HEK293 (cell line): ENCODE data around the gene CKLF.
A peak's percentile ranks its signal among the peaks of the same experiment; 100 is the strongest.

Source experiments
- CTCF ChIA-PET: fragments of 350-600 bp; formaldehyde crosslinking; extraction: SDS; loops from one replicate; lab custom pipeline; 2021; ENCODE audit warnings: antibody characterized with exemption; lab: Yijun Ruan, JAX
- POLR2A ChIA-PET: fragments of 300-600 bp; formaldehyde crosslinking; extraction: SDS; loops from one replicate; lab custom pipeline; 2020; ENCODE audit warnings: antibody characterized with exemption, inconsistent platforms; lab: Yijun Ruan, JAX
- H3K27ac ChIP-seq: fragments of 200-500 bp; sonication (Bioruptor generic); 2 replicates; pipeline ENCODE4 v1.5.1; 2014; ENCODE audit warnings: low read depth, low read length, control low read depth, inconsistent platforms; ENCODE audit errors: extremely low read depth
- H3K36me3 ChIP-seq, 2 experiments: fragments of 200-500 bp in 1 of 2; sonication (Bioruptor generic) in 1 of 2; 1 replicate in 1 of 2; 2 replicates in 1 of 2; pipeline ENCODE4 v1.5.1; 2014 to 2017; ENCODE audit warnings: inconsistent platforms in 2 of 2, low read length in 2 of 2; ENCODE audit not compliant: control insufficient read depth in 2 of 2, insufficient read depth in 1 of 2
- H3K4me1 ChIP-seq: fragments of 200-500 bp; sonication (Bioruptor generic); 2 replicates; pipeline ENCODE4 v1.5.1; 2014; ENCODE audit warnings: mild to moderate bottlenecking, low read length, inconsistent platforms; ENCODE audit not compliant: control insufficient read depth, insufficient read depth
- H3K4me3 ChIP-seq: 2 replicates; pipeline ENCODE4 v1.5.1; 2011; ENCODE audit warnings: low read depth, mild to moderate bottlenecking, control low read depth, low read length, moderate library complexity
- H3K9me3 ChIP-seq: fragments of 200-500 bp; sonication (Bioruptor generic); 2 replicates; pipeline ENCODE4 v1.5.1; 2014; ENCODE audit warnings: low read depth, low read length, inconsistent platforms; ENCODE audit not compliant: control insufficient read depth, insufficient read depth
- CTCF ChIP-seq: fragments of 450-650 bp; formaldehyde crosslinking; IDR thresholded peaks from 2 replicates; pipeline ENCODE4 v1.5.1; 2016; ENCODE audit warnings: missing biosample characterization, missing genetic modification characterization
- MEIS1 ChIP-seq: sonication (generic); formaldehyde crosslinking; IDR thresholded peaks from 2 replicates; pipeline ENCODE4 v1.8.1; 2022; ENCODE audit warnings: missing genetic modification reagents, mild to moderate bottlenecking, borderline replicate concordance
- MZF1 ChIP-seq: fragments of 450-650 bp; formaldehyde crosslinking; IDR thresholded peaks from 2 replicates; pipeline ENCODE4 v1.5.1; 2017; ENCODE audit warnings: missing biosample characterization, missing genetic modification characterization, borderline replicate concordance
- REPIN1 ChIP-seq: fragments of 450-650 bp; formaldehyde crosslinking; IDR thresholded peaks from 2 replicates; pipeline ENCODE4 v1.5.1; 2017; ENCODE audit warnings: missing biosample characterization, missing genetic modification characterization, low read depth
- TCF7L2 ChIP-seq: IDR thresholded peaks from 2 replicates; pipeline ENCODE4 v1.6.1; 2011; ENCODE audit warnings: low read depth, mild to moderate bottlenecking, inconsistent platforms, low read length, moderate library complexity, borderline replicate concordance
- ZBTB26 ChIP-seq: fragments of 450-650 bp; formaldehyde crosslinking; optimal IDR thresholded peaks from 2 replicates; pipeline ENCODE3; 2016; ENCODE audit warnings: missing biosample characterization, mild to moderate bottlenecking, missing genetic modification characterization
- ZNF146 ChIP-seq: fragments of 450-650 bp; formaldehyde crosslinking; IDR thresholded peaks from 2 replicates; pipeline ENCODE4 v1.5.1; 2016; ENCODE audit warnings: missing biosample characterization, missing genetic modification characterization
- ZNF174 ChIP-seq: fragments of 450-650 bp; formaldehyde crosslinking; IDR thresholded peaks from 2 replicates; pipeline ENCODE4 v1.5.0; 2017; ENCODE audit warnings: missing biosample characterization, mild to moderate bottlenecking, missing genetic modification characterization
- ZNF280D ChIP-seq: fragments of 450-650 bp; formaldehyde crosslinking; IDR thresholded peaks from 2 replicates; pipeline ENCODE4 v1.5.1; 2016; ENCODE audit warnings: missing biosample characterization, missing genetic modification characterization
- ZNF514 ChIP-seq: fragments of 450-650 bp; formaldehyde crosslinking; IDR thresholded peaks from 2 replicates; pipeline ENCODE4 v1.5.1; 2016; ENCODE audit warnings: missing biosample characterization, missing genetic modification characterization
- ZNF521 ChIP-seq: fragments of 450-650 bp; formaldehyde crosslinking; IDR thresholded peaks from 2 replicates; pipeline ENCODE4 v1.5.1; 2017; ENCODE audit warnings: missing biosample characterization, mild to moderate bottlenecking, missing genetic modification characterization
- ZNF561 ChIP-seq: fragments of 450-650 bp; IDR thresholded peaks from 2 replicates; pipeline ENCODE4 v1.5.1; 2018; ENCODE audit warnings: missing biosample characterization, missing genetic modification characterization, borderline replicate concordance
- ZNF670 ChIP-seq: fragments of 450-650 bp; formaldehyde crosslinking; IDR thresholded peaks from 2 replicates; pipeline ENCODE4 v1.5.1; 2016; ENCODE audit warnings: missing biosample characterization, missing genetic modification characterization, low read depth
- ZNF692 ChIP-seq: fragments of 450-650 bp; formaldehyde crosslinking; IDR thresholded peaks from 2 replicates; pipeline ENCODE4 v1.5.1; 2016; ENCODE audit warnings: missing biosample characterization, missing genetic modification characterization

Gene CKLF

GRCh38 chr16:66591018-66591417 is 38.6 kb downstream of the CKLF start (continued):
- TF ChIP-seq ZNF692 (tag by site-specific recombination), result no peak

- Histone ChIP-seq H3K36me3 (no peaks in the 10 kb centered on the region), H3K9me3 (no peaks in the 10 kb centered on the region), H3K27ac (no peak overlapping the region), H3K4me3 (no peak overlapping the region), H3K4me1 (no peaks in the 10 kb centered on the region)
- POLR2A ChIA-PET, result no interaction called here
- CTCF ChIA-PET, result no interaction called here
- TF ChIP-seq ZNF561, result no peak
- TF ChIP-seq ZNF670 (tag by site-specific recombination), result no peak
- no peak for TF ChIP-seq REPIN1
- TF ChIP-seq ZNF174 (tag by site-specific recombination), result no peak
- no peak for TF ChIP-seq TCF7L2
- no peak for TF ChIP-seq ZBTB26 (tag by site-specific recombination)
- no peak for TF ChIP-seq CTCF (tag by site-specific recombination)
- no peak for TF ChIP-seq MZF1 (tag by site-specific recombination)
- no peak for TF ChIP-seq MEIS1 (CRISPR knock-in tag)
- TF ChIP-seq ZNF280D (tag by site-specific recombination), result no peak
- TF ChIP-seq ZNF514 (tag by site-specific recombination), result no peak
Measured at GRCh38 chr16:66592241-66592640, 39.9 kb downstream of the CKLF start.

- Histone ChIP-seq H3K4me3 (no peak overlapping the region), H3K4me1 (no peaks in the 10 kb centered on the region), H3K9me3 (no peaks in the 10 kb centered on the region), H3K27ac (no peak overlapping the region), H3K36me3 (no peaks in the 10 kb centered on the region)
- ChIA-PET CTCF (interaction anchor here (0.9 kb wide), 1 partner anchor 249 kb away, joined by 5 read pairs; no protein-coding TSS in a partner anchor), POLR2A (no interaction called here)
- peak; percentile 42; the same call in 1 of the 2 replicates for TF ChIP-seq ZNF146 (tag by site-specific recombination)
- no peak for TF ChIP-seq ZNF521 (tag by site-specific recombination)
Measured at GRCh38 chr16:66592814-66593213, 40.4 kb downstream of the CKLF start.
